Measurements from ENCODE around the gene CLSTN1.
A peak's percentile ranks its signal among the peaks of the same experiment; 100 is the strongest.
"Not testable (repeated sequence)": the region's sequence is repeated elsewhere in the genome, so short reads cannot be mapped to it uniquely, and the experiment has no call there.

CLSTN1 gene

DNA sequence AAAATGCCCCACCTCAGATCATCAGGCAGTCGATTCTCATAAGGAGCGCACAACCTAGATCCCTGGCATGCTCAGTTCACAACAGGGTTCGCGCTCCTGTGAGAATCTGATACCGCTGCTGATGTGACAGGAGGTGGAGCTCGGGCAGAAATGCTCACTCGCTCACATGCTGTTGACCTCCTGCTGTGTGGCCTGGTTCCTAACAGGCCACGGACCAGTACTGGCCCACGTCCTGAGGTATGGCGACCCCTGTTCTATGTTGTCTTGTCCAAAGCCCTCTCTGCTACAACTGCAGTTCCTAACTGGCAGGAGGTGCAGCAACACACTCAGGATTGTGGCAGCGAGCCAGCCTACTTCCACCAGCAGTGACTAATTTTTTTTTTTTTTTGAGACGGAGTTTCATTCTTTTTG lies 70.6 kb downstream of the CLSTN1 start:
- ChIA-PET POLR2A (ENCODE audit: low non-redundant PET) (no interaction called here), CTCF (interaction anchor here (0.6 kb wide), 1 partner anchor 281 kb away, joined by 3 read pairs; no protein-coding TSS in a partner anchor)
- TF ChIP-seq, protein P1, sequence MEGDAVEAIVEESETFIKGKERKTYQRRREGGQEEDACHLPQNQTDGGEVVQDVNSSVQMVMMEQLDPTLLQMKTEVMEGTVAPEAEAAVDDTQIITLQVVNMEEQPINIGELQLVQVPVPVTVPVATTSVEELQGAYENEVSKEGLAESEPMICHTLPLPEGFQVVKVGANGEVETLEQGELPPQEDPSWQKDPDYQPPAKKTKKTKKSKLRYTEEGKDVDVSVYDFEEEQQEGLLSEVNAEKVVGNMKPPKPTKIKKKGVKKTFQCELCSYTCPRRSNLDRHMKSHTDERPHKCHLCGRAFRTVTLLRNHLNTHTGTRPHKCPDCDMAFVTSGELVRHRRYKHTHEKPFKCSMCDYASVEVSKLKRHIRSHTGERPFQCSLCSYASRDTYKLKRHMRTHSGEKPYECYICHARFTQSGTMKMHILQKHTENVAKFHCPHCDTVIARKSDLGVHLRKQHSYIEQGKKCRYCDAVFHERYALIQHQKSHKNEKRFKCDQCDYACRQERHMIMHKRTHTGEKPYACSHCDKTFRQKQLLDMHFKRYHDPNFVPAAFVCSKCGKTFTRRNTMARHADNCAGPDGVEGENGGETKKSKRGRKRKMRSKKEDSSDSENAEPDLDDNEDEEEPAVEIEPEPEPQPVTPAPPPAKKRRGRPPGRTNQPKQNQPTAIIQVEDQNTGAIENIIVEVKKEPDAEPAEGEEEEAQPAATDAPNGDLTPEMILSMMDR (conservative IDR thresholded peaks at IDR 0.05; ENCODE audit: low read depth) = no peak
- DNase-seq (ENCODE audit: low spot score) = peak; percentile 26
- peak overlapping the region; percentile 57 for H3K27ac ChIP-seq

DNA sequence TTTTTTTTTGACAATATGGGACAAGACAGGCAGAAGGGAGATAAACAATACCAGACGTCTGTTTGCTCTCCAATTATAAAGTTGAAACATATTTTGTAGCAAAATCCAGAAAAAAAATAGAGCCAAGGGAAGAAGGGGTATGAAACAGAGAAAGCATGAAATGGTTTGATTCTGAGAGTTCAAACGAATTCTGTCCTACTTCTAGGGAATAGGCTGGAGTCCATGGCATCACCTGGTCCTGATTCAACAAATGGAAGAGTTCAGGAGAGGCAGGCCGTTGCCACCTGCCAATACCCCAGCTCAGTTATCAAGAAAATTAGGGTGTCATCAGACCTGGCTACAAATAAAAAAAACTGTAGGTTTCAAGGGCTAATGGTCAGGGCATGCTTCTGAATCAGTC lies 71.8 kb downstream of the CLSTN1 start:
- H3K27ac ChIP-seq = no peak overlapping the region
- TF ChIP-seq, protein P1 (conservative IDR thresholded peaks at IDR 0.05; ENCODE audit: low read depth) = no peak
- ChIA-PET CTCF (interaction anchor here (0.6 kb wide), 1 partner anchor 162 kb away, joined by 4 read pairs; no protein-coding TSS in a partner anchor), POLR2A (ENCODE audit: low non-redundant PET) (no interaction called here)
- no peak for DNase-seq (ENCODE audit: low spot score)

DNA sequence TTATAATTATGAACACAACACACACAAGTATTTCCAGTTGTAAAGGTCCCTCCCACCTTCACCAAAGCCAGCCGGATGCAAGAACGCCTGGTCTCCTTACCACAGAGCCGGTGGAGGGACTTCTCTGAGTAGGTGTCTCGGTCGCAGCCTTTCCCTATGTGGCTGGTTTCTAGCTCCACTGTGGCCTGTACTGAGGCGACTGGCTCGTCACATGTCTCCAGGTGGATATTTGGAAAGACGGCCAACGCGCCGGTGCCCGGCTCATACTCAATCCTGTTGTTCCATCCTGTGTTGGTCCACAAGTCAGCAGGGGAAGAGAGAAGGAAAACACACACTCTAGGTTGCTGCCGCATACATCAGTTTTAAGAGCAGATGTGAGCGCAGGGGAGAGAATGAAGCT lies 74.4 kb downstream of the CLSTN1 start:
- TF ChIP-seq, protein P1 (conservative IDR thresholded peaks at IDR 0.05; ENCODE audit: low read depth) = no peak
- DNase-seq (ENCODE audit: low spot score) = no peak
- ChIA-PET CTCF (no interaction called here), POLR2A (ENCODE audit: low non-redundant PET) (no interaction called here)
- no peak overlapping the region for H3K27ac ChIP-seq

DNA sequence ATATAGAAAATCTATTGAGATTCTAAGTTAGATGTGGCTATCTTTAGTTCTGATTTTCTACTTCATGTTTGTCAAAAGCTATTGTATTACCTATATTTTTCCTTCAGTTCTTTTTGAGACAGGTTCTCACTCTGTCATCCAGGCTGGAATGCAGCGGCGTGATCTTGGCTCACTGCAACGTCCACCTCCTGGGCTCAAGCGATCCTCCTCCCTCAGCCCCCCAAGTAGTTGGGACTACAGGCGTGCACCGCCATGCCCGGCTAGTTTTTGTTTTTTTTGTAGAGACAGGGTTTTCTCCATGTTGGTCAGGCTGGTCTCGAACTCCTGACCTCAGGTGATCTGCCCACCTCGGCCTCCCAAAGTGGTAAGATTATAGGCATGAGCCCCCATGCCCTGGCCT lies 75.4 kb downstream of the CLSTN1 start:
- POLR2A ChIA-PET (ENCODE audit: low non-redundant PET); CTCF ChIA-PET; H3K27ac ChIP-seq; DNase-seq (ENCODE audit: low spot score): not testable (repeated sequence)

DNA sequence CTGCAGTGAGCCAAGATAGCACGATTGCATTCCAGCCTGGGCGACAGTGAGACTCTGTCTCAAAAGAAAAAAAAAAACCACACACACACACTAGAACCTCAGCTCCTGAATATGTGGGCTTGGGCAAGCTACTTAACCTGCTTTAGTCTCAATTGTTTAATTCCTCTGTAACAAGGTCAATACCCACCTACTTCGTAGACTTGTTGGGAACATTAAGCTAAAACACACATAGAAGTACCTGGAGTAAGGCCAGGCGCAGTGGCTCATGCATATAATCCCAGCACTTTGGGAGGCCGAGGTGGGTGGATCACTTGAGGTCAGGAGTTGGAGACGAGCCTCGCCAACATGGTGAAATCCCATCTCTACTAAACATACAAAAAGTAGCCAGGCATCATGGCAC lies 77.1 kb downstream of the CLSTN1 start:
- no peak overlapping the region; the same call in 1 of the 2 replicates for H3K27ac ChIP-seq
- POLR2A ChIA-PET (ENCODE audit: low non-redundant PET) = interaction anchor here (0.6 kb wide), 1 partner anchor 19 kb away, joined by 4 read pairs; no protein-coding TSS in a partner anchor
- CTCF ChIA-PET = no interaction called here
- TF ChIP-seq, protein P1 (conservative IDR thresholded peaks at IDR 0.05; ENCODE audit: low read depth) = no peak
- DNase-seq (ENCODE audit: low spot score) = no peak

DNA sequence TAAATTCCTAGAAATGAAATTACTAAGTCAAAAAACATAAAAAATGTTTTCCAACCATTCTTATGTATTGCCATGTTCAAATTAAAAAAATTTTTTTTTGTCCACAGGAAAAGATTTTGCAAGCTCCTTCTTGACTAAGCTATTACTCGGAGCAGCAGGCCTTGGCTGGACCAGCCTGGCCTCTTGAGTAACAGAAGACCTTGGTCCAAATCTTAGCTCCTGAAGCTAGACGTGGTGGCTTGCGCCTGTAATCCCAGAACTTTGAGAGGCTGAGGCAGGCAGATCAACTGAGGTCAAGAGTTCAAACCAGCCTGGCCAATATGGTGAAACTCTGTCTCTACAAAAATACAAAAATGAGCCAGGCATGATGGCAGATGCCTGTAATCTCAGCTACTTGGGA lies 77.6 kb downstream of the CLSTN1 start:
- no peak overlapping the region; the same call in 1 of the 2 replicates for H3K27ac ChIP-seq
- DNase-seq (ENCODE audit: low spot score) = no peak
- ChIA-PET CTCF (interaction anchor here (0.6 kb wide), 1 partner anchor 748 kb away, joined by 3 read pairs; no protein-coding TSS in a partner anchor), POLR2A (ENCODE audit: low non-redundant PET) (interaction anchor here (0.6 kb wide), 1 partner anchor 19 kb away, joined by 4 read pairs; no protein-coding TSS in a partner anchor)
- TF ChIP-seq, protein P1 (conservative IDR thresholded peaks at IDR 0.05; ENCODE audit: low read depth) = no peak

DNA sequence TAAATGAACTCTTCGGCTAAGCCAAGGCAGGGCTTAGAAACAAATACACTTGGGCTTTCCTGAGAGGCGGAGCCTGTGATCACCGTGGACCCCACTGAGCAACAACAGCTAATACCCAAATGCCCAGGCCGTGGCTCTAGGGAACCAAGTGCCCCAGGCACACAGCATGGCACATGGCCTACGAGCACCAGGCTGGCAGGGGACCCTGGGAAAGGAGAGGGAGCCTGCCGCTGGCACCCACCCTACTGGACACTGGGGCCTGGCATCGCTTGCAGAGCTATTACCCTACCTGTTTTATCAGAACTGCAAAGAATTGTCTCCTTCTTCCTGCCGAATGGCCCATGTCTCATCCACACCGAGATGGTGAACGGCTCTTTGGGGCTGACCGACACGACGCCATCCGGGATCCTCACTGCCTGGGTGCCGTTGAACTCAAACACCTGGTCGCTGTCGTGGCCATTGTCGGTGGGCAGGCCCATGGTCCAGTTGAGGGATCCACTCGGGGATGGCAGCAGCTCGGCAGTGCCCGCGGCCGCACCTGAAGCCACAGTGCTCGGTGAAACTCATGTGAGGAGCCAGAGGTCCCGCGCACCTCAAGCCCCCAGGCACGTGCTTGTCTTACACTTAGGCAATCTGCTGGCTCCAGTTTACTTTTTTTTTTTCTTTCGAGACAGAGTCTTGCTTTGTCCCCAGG lies 79.5 kb downstream of the CLSTN1 start:
- ChIA-PET POLR2A (ENCODE audit: low non-redundant PET) (no interaction called here), CTCF (interaction anchor here (0.6 to 1.2 kb wide), 2 partner anchors 65 to 117 kb away, joined by 5 to 7 read pairs; no protein-coding TSS in a partner anchor)
- 0 out of 2 replicates have a peak overlapping the region, but pooled peaks have one; percentile 21 for H3K27ac ChIP-seq
- TF ChIP-seq, protein P1 (conservative IDR thresholded peaks at IDR 0.05; ENCODE audit: low read depth) = no peak
- DNase-seq (ENCODE audit: low spot score) = no peak

Data from RWPE1 (cell line).